Vagina (tissue), 2 donors: ENCODE results near the gene KAZN. TPM values are rescaled to one million over a fixed set of nuclear protein-coding genes. Genes with fewer than 3 reads are reported as not detected.

Experiments
- DNase-seq, 2 donors: peaks; one replicate each; pipeline ENCODE4 v3.0.0-alpha.2; 2017; ENCODE audit errors: extremely low spot score in 2 of 2
- H3K27ac ChIP-seq: fragments of 200-600 bp; sonication (generic); one replicate; pipeline ENCODE4 v1.5.1; 2019
- H3K27me3 ChIP-seq: fragments of 200-600 bp; sonication (generic); one replicate; pipeline ENCODE4 v1.5.1; 2019
- H3K36me3 ChIP-seq, 2 donors: fragments of 200-600 bp; sonication (generic); one replicate each; pipeline ENCODE4 v1.5.1; 2017 to 2019
- H3K4me1 ChIP-seq: fragments of 200-600 bp; sonication (generic); one replicate; pipeline ENCODE4 v1.5.1; 2019
- H3K4me3 ChIP-seq, 2 donors: fragments of 200-600 bp; sonication (generic); 1 replicate in 1 of 2; 2 replicates in 1 of 2; pipeline ENCODE4 v1.5.1; 2016 to 2019
- H3K9me3 ChIP-seq: fragments of 200-600 bp; sonication (generic); one replicate; pipeline ENCODE4 v1.5.1; 2019
- CTCF ChIP-seq, 3 experiments: fragments of 450-650 bp in 2 of 3; fragments of 200-600 bp in 1 of 3; sonication (generic) in 1 of 3; IDR thresholded peaks; one replicate each; pipeline ENCODE4 v1.5.1; 2017 to 2019; ENCODE audit warnings: antibody characterized with exemption in 3 of 3, mild to moderate bottlenecking in 2 of 3, moderate library complexity in 2 of 3
- POLR2A ChIP-seq, 2 donors: fragments of 450-650 bp; IDR thresholded peaks; one replicate each; pipeline ENCODE4 v1.6.1; 2017; ENCODE audit warnings: antibody characterized with exemption in 2 of 2, mild to moderate bottlenecking in 2 of 2, moderate library complexity in 2 of 2
- POLR2AphosphoS5 ChIP-seq, 2 donors: sonication (generic); formaldehyde crosslinking; IDR thresholded peaks; one replicate each; pipeline ENCODE4 v1.9.0; 2017; ENCODE audit warnings: antibody characterized with exemption in 2 of 2, mild to moderate bottlenecking in 2 of 2, low read depth in 1 of 2; ENCODE audit not compliant: insufficient read depth in 1 of 2
- intact Hi-C: fragments of 100-400 bp; cut with DNase I; formaldehyde crosslinking; loops from one replicate; pipeline ENCODE4 v1.15.1; 2023
- total RNA-seq: library from RNA; depleted of rRNA; stranded (reverse); fragments of >200 nt; gene quantifications from one replicate; pipeline ENCODE4 v1.2.3, GENCODE V29; 2016

KAZN gene
- total RNA-seq, 1 donor from 2014 or later = 29.5 TPM

GRCh38 chr1:14590411-14591180, 7.9 kb upstream of the KAZN start:
- Histone ChIP-seq H3K27ac (no peak overlapping the region), H3K27me3 (no peaks in the 10 kb centered on the region), H3K36me3 (no peaks in the 10 kb centered on the region), H3K4me1 (no peaks in the 10 kb centered on the region), H3K9me3 (no peaks in the 10 kb centered on the region), H3K4me3 (no peak overlapping the region)
- TF ChIP-seq POLR2A (IDR thresholded peaks at IDR 0.05) = no peak
- no peak for TF ChIP-seq CTCF (IDR thresholded peaks at IDR 0.05)
- no peak for TF ChIP-seq POLR2AphosphoS5 (IDR thresholded peaks at IDR 0.05; ENCODE audit: insufficient read depth in 1 of 2, low read depth in 1 of 2)
- intact Hi-C loops = no loop called here
- DNase-seq = no peak

GRCh38 chr1:14591600-14591999, 6.9 kb upstream of the KAZN start:
- Histone ChIP-seq H3K4me1 (no peaks in the 10 kb centered on the region), H3K27me3 (no peaks in the 10 kb centered on the region), H3K36me3 (no peaks in the 10 kb centered on the region), H3K4me3 (no peak overlapping the region), H3K9me3 (no peaks in the 10 kb centered on the region), H3K27ac (no peak overlapping the region)
- intact Hi-C loops = no loop called here
- no peak for DNase-seq
- TF ChIP-seq POLR2AphosphoS5 (IDR thresholded peaks at IDR 0.05; ENCODE audit: insufficient read depth in 1 of 2, low read depth in 1 of 2) = no peak
- no peak for TF ChIP-seq CTCF (IDR thresholded peaks at IDR 0.05)
- TF ChIP-seq POLR2A (IDR thresholded peaks at IDR 0.05) = no peak

- Histone ChIP-seq H3K9me3 (no peaks in the 10 kb centered on the region), H3K36me3 (no peaks in the 10 kb centered on the region), H3K27ac (no peak overlapping the region), H3K4me1 (no peaks in the 10 kb centered on the region), H3K27me3 (no peaks in the 10 kb centered on the region), H3K4me3 (no peak overlapping the region)
- DNase-seq = no peak
- TF ChIP-seq POLR2A (IDR thresholded peaks at IDR 0.05) = no peak
- intact Hi-C loops = no loop called here
These were observed 6.4 kb upstream of the KAZN start for GRCh38 chr1:14592004-14592631.

GRCh38 chr1:14593302-14593701, 5.2 kb upstream of the KAZN start:
- no peak for DNase-seq
- intact Hi-C loops = no loop called here

DNA sequence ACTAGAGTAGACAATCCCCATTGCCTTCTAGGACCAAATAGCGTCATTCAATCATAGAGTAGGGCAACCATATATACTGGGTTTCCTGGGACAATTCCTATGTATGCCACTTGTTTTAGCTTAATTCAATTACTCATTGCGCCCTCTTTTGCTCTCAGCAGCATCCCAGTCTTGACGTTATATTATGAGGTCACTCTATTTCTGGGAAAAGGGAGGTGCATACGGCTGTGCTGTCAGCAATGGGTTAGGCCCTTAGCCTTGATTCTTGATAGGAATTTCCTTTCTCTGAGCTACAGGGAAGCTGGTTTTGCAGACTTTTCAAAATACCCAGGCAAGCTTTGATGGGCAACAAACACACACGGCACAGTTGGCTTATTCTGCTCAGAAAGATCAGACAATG, 4.4 kb upstream of the KAZN start:
- TF ChIP-seq CTCF (IDR thresholded peaks at IDR 0.05) (no peak), POLR2A (IDR thresholded peaks at IDR 0.05) (no peak), POLR2AphosphoS5 (IDR thresholded peaks at IDR 0.05; ENCODE audit: insufficient read depth in 1 of 2, low read depth in 1 of 2) (no peak)
- Histone ChIP-seq H3K27ac (no peak overlapping the region), H3K9me3 (no peaks in the 10 kb centered on the region), H3K4me3 (no peak overlapping the region), H3K36me3 (no peaks in the 10 kb centered on the region), H3K4me1 (peaks cover 14% of the 10 kb centered on the region), H3K27me3 (no peaks in the 10 kb centered on the region)
- DNase-seq = no peak
- intact Hi-C loops = no loop called here

More at GRCh38 chr1:14593302-14593701, 5.2 kb upstream of the KAZN start:
- Histone ChIP-seq H3K9me3 (no peaks in the 10 kb centered on the region), H3K27ac (no peak overlapping the region), H3K36me3 (no peaks in the 10 kb centered on the region), H3K27me3 (no peaks in the 10 kb centered on the region), H3K4me1 (peaks cover 8% of the 10 kb centered on the region), H3K4me3 (no peak overlapping the region)
- TF ChIP-seq POLR2AphosphoS5 (IDR thresholded peaks at IDR 0.05; ENCODE audit: insufficient read depth in 1 of 2, low read depth in 1 of 2) (no peak), CTCF (IDR thresholded peaks at IDR 0.05) (no peak), POLR2A (IDR thresholded peaks at IDR 0.05) (no peak)
